Right hindlimb (tissue), 1 donor: ENCODE measurements around the gene PAPSS2.

Experiments used
- DNase-seq: peaks from one replicate; pipeline ENCODE4 v3.0.0-alpha.2; 2018

PAPSS2 gene

DNA sequence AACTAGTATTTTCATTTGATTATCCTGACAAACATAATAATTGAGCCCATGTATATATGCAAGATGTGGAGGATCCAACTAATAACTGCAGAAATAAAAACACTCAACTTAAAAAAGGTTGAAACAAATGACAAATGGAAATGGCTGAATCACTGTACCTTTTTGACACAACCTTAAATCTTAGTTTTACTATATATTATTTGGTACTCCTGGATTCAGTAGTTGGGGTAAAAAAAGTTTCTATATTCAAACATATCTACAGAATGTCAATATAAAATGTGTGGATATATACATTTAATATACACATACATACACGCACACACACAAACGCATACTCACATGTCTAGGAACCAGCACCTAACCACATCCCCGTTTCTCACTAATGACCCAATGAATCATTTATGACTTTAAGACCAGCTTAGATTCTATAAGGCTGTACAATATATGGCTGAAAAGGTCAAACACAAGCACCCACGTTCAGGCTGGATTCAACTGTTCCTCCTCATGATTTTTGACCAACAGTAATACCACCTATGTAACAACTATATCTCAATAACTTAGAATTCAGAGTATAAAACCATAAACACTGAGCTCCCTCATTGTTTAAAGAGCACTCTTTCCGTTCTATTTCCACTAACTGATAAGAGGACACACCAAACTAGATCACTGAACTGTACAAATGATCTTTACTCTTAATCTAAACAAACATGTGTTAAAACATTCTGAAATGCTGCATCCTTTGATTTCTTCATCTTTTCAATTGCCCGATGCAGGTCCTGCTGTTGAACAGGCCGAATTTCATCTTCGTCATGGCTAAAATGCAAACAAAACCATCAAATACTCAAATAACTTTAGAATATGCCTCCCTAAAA is 94.6 kb downstream of the PAPSS2 start:
- DNase-seq: no peak

DNA sequence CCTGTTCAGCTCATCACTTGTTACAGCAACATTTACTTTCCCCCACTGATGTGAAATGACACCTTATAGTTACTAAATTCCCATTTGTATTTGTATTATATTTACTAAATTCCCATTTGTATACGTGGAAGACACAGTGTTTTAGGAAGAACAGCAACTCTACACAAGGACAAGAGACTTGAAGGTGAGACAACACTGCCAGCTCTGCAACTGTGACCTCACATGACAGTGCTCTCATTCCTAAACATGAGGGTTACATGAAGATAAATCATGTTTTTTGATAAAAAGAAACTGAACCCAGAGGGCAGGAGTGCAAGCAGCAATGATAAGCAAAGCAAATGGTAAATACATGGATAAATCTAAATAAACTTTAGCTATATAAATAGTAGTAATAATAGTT is 98.0 kb downstream of the PAPSS2 start:
- no peak for DNase-seq

- no peak for DNase-seq
These were observed 99.9 kb downstream of the PAPSS2 start for GRCh38 chr10:87759551-87759950.

- DNase-seq: no peak
These were observed 100.7 kb downstream of the PAPSS2 start for GRCh38 chr10:87760195-87760905.

DNA sequence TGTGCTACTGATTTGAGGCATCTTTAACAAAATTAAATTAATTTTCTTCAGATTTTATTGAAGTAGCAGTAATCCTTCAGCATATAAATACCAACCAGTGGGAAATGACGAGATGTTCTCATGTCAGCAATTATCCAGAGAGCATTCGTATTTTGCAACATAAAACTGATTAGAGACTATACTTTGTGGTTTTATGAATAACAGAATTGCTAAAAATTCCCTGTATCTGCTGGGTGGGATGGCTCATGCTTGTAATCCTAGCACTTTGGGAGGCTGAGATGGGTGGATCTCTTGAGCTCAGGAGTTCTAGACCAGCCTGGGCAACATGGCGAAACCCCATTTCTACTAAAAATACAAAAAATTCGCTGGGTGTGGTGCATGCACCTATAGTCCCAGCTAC is 101.5 kb downstream of the PAPSS2 start:
- no peak for DNase-seq

DNA sequence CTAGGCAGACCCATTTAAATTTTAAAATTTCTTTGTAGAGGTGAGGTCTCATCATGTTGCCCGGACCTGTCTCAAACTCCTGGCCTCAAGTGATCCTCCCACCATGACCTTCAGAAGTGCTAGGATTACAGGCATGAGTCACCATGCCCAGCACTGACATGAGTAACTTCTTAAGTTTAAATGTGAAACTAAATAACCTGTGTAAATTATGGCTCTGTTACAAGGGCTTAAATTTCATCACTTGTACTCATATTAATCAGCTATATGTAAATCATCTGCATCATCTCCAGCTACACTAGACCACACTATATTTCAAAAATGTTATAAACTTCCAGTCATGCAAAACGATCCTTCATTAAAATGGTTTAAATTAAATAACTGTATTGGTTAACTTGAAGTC is 102.2 kb downstream of the PAPSS2 start:
- no peak for DNase-seq

DNA sequence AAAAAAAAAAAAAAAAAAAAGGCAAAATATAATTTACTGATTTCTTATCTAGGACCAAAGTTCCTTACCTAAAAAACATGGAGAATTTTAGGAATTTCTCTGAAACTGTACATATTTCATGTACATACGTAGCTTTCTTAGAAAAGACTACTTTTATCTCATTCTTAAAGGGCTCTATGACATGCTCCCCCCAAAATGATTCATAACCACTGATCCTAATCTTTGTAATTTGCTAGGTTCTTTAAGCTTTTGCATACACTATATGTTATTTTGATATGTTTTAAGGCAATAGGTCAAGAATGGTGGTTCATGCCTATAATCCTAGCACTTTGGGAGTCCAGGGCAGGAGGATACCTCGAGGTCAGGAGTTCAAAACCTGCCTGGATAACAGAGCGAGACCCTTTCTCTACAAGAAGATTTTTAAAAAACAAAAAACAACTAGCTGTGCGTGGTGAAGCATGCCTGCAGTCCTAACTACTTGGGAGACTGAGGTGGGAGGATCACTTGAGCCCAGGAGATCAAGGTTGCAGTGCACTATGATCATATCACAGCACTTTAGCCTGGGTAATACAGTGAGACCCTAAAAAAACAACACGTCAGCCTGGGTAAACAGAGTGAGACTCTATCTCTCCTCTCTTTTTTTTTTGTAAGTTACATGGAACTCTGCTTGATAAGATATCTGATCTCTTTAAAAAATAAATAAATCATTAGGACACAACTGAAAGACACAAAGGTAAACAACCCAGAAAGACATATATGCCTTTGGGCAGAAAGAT is 103.6 kb downstream of the PAPSS2 start:
- no peak for DNase-seq

DNA sequence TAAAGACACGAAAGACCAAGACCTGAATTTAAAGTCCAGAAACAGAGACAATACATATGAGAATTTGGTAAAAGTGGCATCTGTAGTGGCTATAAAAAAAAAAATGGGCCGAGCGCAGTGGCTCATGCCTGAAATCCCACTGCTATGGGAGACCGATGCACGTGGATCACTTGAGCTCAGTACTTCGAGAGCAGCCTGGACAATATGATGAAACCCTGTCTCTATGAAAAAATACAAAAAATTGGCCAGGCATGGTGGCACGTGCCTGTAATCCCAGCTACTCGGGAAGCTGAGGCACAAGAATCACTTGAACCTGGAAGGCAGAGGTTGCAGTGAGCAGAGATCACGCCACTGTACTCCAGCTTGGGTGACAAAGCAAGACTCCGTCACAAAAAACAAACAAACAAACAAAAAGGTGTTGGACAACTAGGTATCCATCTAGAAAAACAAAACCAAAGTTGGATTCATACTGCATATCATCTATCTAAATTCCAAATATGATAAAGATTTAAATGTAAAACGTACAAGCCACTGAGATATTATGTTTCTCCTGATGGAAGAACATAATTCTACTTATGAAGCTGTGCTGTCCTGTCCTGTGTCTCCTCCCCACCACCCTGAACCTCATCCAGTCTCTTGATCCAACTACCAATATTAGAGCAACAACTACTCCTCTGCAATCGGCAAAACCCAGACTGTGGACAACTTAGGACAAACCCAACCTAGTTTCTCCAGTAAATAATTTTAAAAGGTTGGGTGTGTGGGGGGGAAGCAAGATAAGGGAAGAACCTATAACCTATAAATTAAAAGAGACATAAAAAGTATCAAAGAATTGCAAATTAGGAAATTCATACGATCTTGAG is 104.6 kb downstream of the PAPSS2 start:
- DNase-seq: no peak

DNA sequence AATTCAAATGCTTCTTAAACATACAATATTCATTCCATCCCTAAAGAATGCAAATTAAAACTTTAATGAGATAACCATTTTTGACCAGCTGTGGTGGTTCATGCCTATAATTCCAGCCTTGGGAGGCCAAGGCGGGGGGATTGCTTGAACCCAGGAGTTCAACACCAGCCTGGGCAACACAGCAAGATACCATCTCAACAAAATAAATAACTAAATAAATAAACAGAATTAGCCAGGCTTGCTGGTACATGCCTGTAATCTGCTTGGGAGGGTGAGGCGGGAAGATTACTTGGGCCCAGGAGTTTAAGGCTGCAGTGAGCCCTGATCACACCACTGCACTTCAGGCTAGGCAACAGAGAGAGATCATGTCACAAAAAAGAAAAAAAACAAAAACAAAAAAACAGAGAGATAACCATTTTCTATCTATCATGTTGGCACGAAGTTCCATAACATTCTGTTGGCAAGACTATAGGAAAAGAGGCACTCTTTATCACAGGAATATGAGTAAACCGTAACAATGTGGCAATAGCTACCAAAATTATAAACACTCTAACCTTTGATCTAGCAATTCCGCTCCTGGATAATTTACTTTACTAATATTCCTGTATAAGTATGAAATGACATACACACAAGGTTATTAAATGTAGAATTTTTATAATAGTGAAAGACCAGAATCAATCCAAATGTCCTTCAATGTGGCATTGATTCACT is 106.1 kb downstream of the PAPSS2 start:
- no peak for DNase-seq

DNA sequence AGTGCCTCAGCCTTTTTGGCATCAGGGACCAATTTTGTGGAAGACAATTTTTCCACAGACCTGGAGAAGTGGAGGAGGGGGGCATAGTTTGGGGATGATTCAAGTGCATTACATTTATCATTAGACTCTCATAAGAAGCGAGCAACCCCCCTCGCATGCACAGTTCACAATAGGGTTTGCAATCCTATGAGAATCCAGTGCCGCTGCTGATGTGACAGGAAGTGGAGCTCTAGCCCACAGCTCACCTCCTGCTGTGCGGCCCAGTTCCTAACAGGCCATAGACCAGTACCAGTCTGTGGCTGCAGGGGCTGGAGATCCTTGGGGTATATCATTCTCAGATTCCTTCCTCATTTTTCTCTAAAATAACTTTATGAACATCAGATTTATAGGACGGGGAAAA is 107.6 kb downstream of the PAPSS2 start:
- DNase-seq: no peak

DNA sequence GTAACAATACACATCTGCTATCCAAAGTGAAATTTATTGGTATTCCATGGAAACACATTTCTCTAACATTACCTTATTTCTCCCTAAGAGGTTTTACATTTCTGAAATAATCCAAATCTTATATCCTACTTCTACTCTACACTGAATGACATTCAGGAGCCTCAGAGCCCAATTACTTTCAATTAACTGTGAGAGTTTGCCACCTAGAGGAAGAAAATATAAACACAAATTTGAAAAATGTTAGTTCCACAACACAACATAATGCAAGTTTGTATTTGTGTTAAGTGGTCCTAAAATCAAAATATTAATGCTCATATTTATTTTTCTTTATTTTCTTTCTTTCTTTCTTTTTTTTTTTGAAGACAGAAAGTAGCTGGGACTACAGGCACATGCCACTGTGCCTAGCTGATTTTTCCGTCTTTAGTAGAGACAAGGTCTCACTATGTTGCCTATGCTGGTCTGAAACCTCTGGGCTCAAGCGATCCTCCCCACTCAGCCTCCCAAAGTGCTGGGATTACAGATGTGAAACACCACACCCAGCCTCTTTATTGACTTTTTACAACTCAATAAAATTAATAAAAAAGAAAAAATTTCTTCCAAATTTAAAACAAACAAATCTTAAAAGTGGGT is 112.3 kb downstream of the PAPSS2 start:
- DNase-seq: no peak

DNA sequence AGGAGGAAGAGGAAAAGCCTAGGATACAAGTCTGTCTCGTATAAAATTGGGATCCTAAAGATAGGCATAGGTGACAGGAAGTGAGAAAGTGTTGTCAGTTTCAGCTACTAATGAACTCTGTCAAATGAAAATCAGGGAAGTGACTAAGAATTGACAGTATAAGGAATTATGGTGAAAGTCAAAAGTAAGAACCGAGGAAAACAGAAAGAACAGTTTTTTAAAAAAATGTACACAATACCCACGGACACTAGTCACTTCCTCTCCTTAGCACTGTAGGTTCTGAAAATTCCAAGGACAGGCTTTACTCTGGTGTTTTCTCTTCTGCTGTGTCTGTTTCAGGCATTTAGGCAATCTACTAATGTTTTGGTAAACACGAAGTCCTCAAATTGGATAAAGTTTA is 116.1 kb downstream of the PAPSS2 start:
- DNase-seq: no peak

GRCh38 chr10:87776328-87776727 is 116.7 kb downstream of the PAPSS2 start:
- DNase-seq: no peak

DNA sequence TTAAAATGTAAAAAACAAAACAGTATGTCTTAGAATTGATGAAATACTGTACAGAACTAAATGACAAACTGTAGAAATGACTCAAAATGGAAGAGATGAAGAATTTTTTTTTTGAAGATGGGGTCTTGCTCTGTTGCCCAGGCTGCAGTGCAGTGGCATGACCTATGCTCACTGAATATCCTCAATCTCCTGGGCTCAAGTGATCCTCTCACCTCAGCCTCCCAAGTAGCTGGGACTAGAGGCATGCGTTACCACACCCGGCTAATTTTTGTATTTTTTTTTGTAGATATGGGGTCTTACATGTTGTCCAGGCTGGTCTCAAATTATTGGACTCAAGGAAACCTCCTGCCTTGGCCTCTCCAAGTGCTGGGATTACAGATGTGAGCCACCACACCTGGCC is 121.9 kb downstream of the PAPSS2 start:
- DNase-seq: no peak

DNA sequence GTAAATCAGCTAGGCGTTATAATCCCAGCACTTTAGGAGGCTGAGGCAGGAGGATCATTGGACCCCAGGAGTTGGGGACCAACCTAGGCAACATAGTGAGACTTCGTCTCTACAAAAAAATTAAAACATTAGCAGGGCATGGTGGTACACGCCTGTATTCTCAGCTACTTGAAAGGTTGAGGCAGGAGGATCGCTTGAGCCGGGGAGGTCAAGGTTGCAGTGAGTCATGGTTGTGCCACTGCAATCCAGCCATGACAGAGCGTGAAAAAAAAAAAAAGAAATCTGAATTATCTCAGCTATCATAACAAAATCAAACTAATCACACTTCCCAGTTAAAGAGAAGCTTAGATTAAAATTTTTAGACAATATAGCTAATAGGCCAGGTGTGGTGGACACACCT is 123.0 kb downstream of the PAPSS2 start:
- no peak for DNase-seq

- DNase-seq: no peak
These were observed 126.7 kb downstream of the PAPSS2 start for GRCh38 chr10:87786421-87786820.

DNA sequence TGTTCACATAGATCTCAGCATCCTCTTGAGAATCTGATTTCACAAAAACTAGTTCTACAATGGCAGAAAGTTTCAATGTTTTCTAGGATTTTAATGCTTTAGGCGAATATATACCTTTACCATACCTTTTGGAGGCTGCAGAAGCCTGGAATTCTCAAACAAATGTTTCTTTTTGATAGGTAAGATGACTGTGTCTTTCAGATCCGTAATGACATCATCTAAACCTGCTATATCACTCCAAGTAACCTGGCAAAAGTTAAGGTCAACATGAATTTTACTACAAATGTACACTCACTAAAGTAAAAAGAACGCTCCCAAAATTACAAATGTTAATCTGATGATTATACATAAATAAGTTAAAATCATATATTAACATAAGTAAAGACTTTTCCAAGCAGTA is 130.5 kb downstream of the PAPSS2 start:
- DNase-seq: no peak

- no peak for DNase-seq
These were observed 134.6 kb downstream of the PAPSS2 start for GRCh38 chr10:87794285-87794684.
